ENCODE data around the gene FRMPD1.
"Not testable (repeated sequence)": the region's sequence is repeated elsewhere in the genome, so short reads cannot be mapped to it uniquely, and the experiment has no call there.

Gene FRMPD1

GRCh38 chr9:37650873-37651768 is at the start of gene FRMPD1:
FRMPD1 (plus strand) TSS chr9:37650954; CDS start chr9:37692642, 41,688 bp downstream.
- no peak for DNase-seq (ENCODE audit: low read depth)

- not testable (repeated sequence) for DNase-seq (ENCODE audit: low read depth)
Measured at GRCh38 chr9:37602061-37602460, 48.7 kb upstream of the FRMPD1 start.

- DNase-seq (ENCODE audit: low read depth) = no peak
Measured at GRCh38 chr9:37602817-37603216, 47.9 kb upstream of the FRMPD1 start.

- no peak for DNase-seq (ENCODE audit: low read depth)
Measured at GRCh38 chr9:37604296-37604695, 46.5 kb upstream of the FRMPD1 start.

- no peak for DNase-seq (ENCODE audit: low read depth)
Measured at GRCh38 chr9:37608250-37608649, 42.5 kb upstream of the FRMPD1 start.

- DNase-seq (ENCODE audit: low read depth) = no peak
Measured at GRCh38 chr9:37609735-37610397, 40.9 kb upstream of the FRMPD1 start.

GRCh38 chr9:37611014-37611413 is 39.7 kb upstream of the FRMPD1 start:
- DNase-seq (ENCODE audit: low read depth) = no peak

- no peak for DNase-seq (ENCODE audit: low read depth)
Measured at GRCh38 chr9:37611961-37612360, 38.8 kb upstream of the FRMPD1 start.

- DNase-seq (ENCODE audit: low read depth) = no peak
Measured at GRCh38 chr9:37617161-37617560, 33.6 kb upstream of the FRMPD1 start.

GRCh38 chr9:37617832-37618231 is 32.9 kb upstream of the FRMPD1 start:
- DNase-seq (ENCODE audit: low read depth) = peak; percentile 36

- peak; percentile 53 for DNase-seq (ENCODE audit: low read depth)
Measured at GRCh38 chr9:37618817-37619216, 31.9 kb upstream of the FRMPD1 start.

GRCh38 chr9:37619806-37620205 is 30.9 kb upstream of the FRMPD1 start:
- DNase-seq (ENCODE audit: low read depth) = no peak

- DNase-seq (ENCODE audit: low read depth) = no peak
Measured at GRCh38 chr9:37620396-37620795, 30.4 kb upstream of the FRMPD1 start.

- no peak for DNase-seq (ENCODE audit: low read depth)
Measured at GRCh38 chr9:37621273-37622121, 29.3 kb upstream of the FRMPD1 start.

- no peak for DNase-seq (ENCODE audit: low read depth)
Measured at GRCh38 chr9:37622462-37622861, 28.3 kb upstream of the FRMPD1 start.

- no peak for DNase-seq (ENCODE audit: low read depth)
Measured at GRCh38 chr9:37623267-37623666, 27.5 kb upstream of the FRMPD1 start.

- no peak for DNase-seq (ENCODE audit: low read depth)
Measured at GRCh38 chr9:37624073-37624472, 26.7 kb upstream of the FRMPD1 start.

- DNase-seq (ENCODE audit: low read depth) = no peak
Measured at GRCh38 chr9:37625036-37625757, 25.6 kb upstream of the FRMPD1 start.

- no peak for DNase-seq (ENCODE audit: low read depth)
Measured at GRCh38 chr9:37625758-37626147, 25.0 kb upstream of the FRMPD1 start.

GRCh38 chr9:37626708-37627292 is 24.0 kb upstream of the FRMPD1 start:
- DNase-seq (ENCODE audit: low read depth) = no peak

GRCh38 chr9:37632479-37632878 is 18.3 kb upstream of the FRMPD1 start:
- no peak for DNase-seq (ENCODE audit: low read depth)
